ENCODE results near the gene NFE2L1. TPM values are rescaled to one million over a fixed set of nuclear protein-coding genes. Genes with fewer than 3 reads are reported as not detected.

The NFE2L1 gene
- total RNA-seq, 1 experiment from 2014 or later = 161 TPM

DNA sequence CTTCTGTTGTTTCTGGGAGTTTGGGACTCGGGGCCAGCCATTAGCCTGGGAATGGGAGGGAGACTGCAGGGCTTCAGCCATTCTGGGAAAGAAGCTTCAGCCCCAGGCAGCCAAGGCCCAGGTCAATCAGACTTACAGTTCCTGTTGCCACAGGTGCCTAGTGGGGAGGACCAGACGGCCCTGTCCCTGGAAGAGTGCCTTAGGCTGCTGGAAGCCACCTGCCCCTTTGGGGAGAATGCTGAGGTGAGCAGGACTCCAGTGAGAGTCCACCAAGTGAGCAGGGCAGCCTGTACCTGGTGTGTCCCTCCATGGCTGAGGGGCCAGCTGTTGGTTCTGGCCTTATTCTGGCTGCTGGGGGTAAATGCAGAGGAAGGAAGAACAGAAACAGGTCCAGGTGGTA is 8.7 kb downstream of the NFE2L1 start:
- Mint-ChIP-seq H3K36me3 (ENCODE audit: insufficient read depth in 1 of 3, low read depth in 3 of 3) (peaks cover 71 to 79% (median 72%) of the 10 kb centered on the region in 3 experiments), H3K27ac (peak overlapping the region; percentile 99 to 100 (median 99)), H3K4me1 (peaks cover 53 to 67% of the 10 kb centered on the region in 2 experiments), H3K9me3 (no peaks in the 10 kb centered on the region; a peak in 2 of 5 replicates), H3K27me3 (ENCODE audit: low read depth) (no peaks in the 10 kb centered on the region; the same call in 1 of the 2 replicates), H3K4me3 (peak overlapping the region in 1 of 2 experiments; percentile 94; a peak in 2 of 5 replicates)
- H4K20me1 ChIP-seq (ENCODE audit: control insufficient read depth, insufficient read depth, insufficient read length) = no peaks in the 10 kb centered on the region
- H3K9ac ChIP-seq (ENCODE audit: extremely low read depth, insufficient read length, low read length) = no peak overlapping the region
- peaks cover 18% of the 10 kb centered on the region; the same call in 1 of the 2 replicates for H3K4me1 ChIP-seq (ENCODE audit: insufficient read depth, low read length)
- peak overlapping the region; percentile 19; the same call in 1 of the 2 replicates for H3K14ac ChIP-seq (ENCODE audit: insufficient read depth, low read length)
- no peak overlapping the region for H3K23ac ChIP-seq (ENCODE audit: insufficient read length, low read depth, low read length)
- H3T11ph ChIP-seq (ENCODE audit: low read length) = no peak overlapping the region
- H2AK5ac ChIP-seq (ENCODE audit: insufficient read length, low read length) = no peak overlapping the region
- H3K23me2 ChIP-seq (ENCODE audit: insufficient read length, low read depth, low read length, poor library complexity, severe bottlenecking) = peaks cover 8% of the 10 kb centered on the region
- H2BK120ac ChIP-seq (ENCODE audit: low read depth, low read length, poor library complexity, severe bottlenecking) = no peak overlapping the region
- H3K18ac ChIP-seq (ENCODE audit: insufficient read length, low read depth, low read length) = no peak overlapping the region
- H2BK15ac ChIP-seq (ENCODE audit: low read depth, low read length) = no peak overlapping the region
- no peak overlapping the region for H4K5ac ChIP-seq (ENCODE audit: insufficient read length, low read depth, low read length)
- H3K27me3 ChIP-seq (ENCODE audit: insufficient read depth, low read length) = no peaks in the 10 kb centered on the region
- TF ChIP-seq CTCF (conservative IDR thresholded peaks at IDR 0.05) = no peak
- H4K91ac ChIP-seq (ENCODE audit: insufficient read length, low read depth, low read length) = peak overlapping the region; percentile 30
- H3K79me1 ChIP-seq (ENCODE audit: insufficient read depth, low read depth, low read length, poor library complexity, severe bottlenecking) = peaks cover 4% of the 10 kb centered on the region
- H3K9me3 ChIP-seq (ENCODE audit: control insufficient read depth, low read depth, low read length) = no peaks in the 10 kb centered on the region
- WGBS (ENCODE audit: extremely low coverage, insufficient read length, low lambda C conversion rate) = no CpG with 5 or more reads among the region's 2 CpGs
- no peak overlapping the region for H4K8ac ChIP-seq (replicated peaks; ENCODE audit: insufficient read length, low read depth, low read length)
- H3K27ac ChIP-seq (ENCODE audit: insufficient read length, low read depth, low read length) = no peak overlapping the region
- H3K4me2 ChIP-seq (ENCODE audit: insufficient read depth, insufficient read length, low read length) = no peak overlapping the region
- no peak overlapping the region for H3K56ac ChIP-seq (ENCODE audit: insufficient read length, low read depth, low read length)
- H2AFZ ChIP-seq (ENCODE audit: low read length) = no peak overlapping the region
- H2BK20ac ChIP-seq (ENCODE audit: low read depth, low read length, poor library complexity, severe bottlenecking) = no peak overlapping the region
- peak overlapping the region; percentile 24 for H2BK5ac ChIP-seq (ENCODE audit: insufficient read length, low read length)
- H3K79me2 ChIP-seq (ENCODE audit: insufficient read depth, low read length) = peaks cover 10% of the 10 kb centered on the region; the same call in 1 of the 2 replicates
- no peak overlapping the region; the same call in 1 of the 2 replicates for H3K4ac ChIP-seq (ENCODE audit: low read depth, low read length)
- no peak overlapping the region for H2BK12ac ChIP-seq (ENCODE audit: insufficient read length, low read depth, low read length)
- DNase-seq = no peak

All from H9 (cell line).